Erythroblast (primary cell): ENCODE results near the gene SLC43A2.

ENCODE experiments used
- GATA1 ChIP-seq: IDR thresholded peaks from 2 replicates; pipeline ENCODE4 v1.6.1; 2011; ENCODE audit warnings: low read depth, mild to moderate bottlenecking, control low read depth, low read length, moderate library complexity
- POLR2A ChIP-seq: IDR thresholded peaks from 2 replicates; pipeline ENCODE4 v1.6.1; 2011; ENCODE audit warnings: mild to moderate bottlenecking, low read length

GRCh38 chr17:1565877-1566276 lies 62.8 kb downstream of the SLC43A2 start:
- TF ChIP-seq POLR2A = no peak
- TF ChIP-seq GATA1 = no peak
